Stimulated activated CD4-positive, alpha-beta T cell treated with anti-CD3 and anti-CD28 coated beads, Interleukin-2, amount 100 ng/mL, for 24 hours (primary cell): ENCODE results near the gene GAD1.
A peak's percentile ranks its signal among the peaks of the same experiment; 100 is the strongest.

Experiments
- DNase-seq, 2 donors: peaks; one replicate each; pipeline ENCODE4 v3.0.0-alpha.2; 2020

Gene GAD1

DNA sequence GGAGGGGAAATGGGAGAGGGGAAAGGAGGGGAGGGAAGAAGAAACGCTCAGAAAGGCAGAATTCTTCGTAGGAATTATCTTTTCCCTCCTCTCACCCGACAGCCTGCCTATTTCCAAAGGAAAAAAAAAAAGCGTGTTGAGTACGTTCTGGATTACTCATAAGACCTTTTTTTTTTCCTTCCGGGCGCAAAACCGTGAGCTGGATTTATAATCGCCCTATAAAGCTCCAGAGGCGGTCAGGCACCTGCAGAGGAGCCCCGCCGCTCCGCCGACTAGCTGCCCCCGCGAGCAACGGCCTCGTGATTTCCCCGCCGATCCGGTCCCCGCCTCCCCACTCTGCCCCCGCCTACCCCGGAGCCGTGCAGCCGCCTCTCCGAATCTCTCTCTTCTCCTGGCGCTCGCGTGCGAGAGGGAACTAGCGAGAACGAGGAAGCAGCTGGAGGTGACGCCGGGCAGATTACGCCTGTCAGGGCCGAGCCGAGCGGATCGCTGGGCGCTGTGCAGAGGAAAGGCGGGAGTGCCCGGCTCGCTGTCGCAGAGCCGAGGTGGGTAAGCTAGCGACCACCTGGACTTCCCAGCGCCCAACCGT is at the start of gene GAD1:
GAD1 (plus strand) TSS at position 384 of the 589 bp plus-strand sequence. CDS start 1,705 bp downstream, outside the sequence.
- peak; percentile 65 to 78 for DNase-seq

DNA sequence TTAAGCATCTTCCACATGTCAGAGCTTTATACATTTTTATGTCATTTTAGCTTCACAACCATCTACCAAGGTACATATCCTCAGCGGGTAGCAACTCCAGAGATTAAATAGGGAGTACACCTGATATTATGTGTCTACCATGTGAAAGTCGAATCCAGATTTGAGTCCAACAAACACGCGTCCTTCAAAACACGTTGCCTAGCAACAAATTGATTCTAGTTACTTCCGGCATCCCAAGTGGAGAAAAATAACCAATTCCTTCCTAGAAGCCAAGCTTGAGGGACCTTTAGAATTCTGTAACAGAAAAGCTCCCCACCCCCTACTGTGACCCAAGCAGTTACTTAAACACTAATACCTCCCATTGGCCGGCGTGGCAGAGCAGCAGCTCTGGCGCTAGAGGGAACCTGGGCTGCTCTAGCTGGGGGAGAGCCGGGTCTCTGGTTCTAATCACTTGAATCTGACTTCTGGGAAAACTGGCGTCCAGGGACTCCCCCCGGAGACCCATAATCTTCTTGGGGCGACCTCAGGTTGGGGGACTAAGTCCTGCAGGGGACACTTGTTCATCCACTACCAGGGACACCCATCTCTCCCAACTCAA is 46.6 kb upstream of the GAD1 start, which contains the start of gene ERICH2:
ERICH2 (plus strand) TSS at position 371 of the 598 bp plus-strand sequence. CDS start 304 bp downstream, outside the sequence.
- peak; percentile 26 to 43 for DNase-seq

DNA sequence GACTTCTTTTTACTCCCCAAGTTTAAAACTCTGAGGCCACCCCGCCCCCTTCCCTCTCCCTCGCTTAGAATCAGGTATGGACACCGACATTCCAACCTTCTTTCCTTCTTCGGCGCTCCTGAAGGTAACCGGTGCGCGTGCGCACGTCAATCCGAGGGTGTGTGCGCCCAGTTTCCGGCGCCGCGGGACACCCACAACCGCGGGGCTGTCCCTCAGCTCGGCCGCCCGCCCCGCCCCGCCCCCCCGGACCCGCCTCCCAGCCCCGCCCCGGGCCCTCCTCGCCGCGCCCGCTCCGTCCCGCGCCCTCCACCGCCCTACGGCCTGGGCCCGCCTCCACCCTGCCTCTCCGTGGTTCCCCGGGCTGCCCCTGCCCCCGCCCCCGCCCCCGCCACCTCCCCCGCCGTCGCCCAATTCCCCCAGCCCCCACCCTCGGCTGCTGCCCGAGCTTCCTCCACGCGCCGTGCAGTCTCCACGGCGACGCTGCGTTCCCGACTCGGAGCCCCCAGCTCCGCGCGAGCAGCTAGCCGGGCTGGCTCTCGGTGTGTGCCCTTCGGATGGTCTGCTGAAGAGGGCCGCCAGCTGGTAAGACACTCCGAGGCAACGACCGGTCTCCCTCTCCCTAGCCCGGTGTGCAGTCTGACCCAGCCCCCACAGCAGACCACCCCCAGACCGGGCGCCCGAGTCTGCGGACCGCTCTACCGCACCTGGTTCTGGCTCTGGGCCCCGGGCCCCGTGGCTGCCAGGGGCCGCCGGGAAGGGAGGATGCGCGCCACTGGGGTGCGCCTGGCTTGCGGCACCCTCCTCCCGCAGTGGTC is 45.9 kb upstream of the GAD1 start:
- peak; percentile 61 to 75 for DNase-seq

DNA sequence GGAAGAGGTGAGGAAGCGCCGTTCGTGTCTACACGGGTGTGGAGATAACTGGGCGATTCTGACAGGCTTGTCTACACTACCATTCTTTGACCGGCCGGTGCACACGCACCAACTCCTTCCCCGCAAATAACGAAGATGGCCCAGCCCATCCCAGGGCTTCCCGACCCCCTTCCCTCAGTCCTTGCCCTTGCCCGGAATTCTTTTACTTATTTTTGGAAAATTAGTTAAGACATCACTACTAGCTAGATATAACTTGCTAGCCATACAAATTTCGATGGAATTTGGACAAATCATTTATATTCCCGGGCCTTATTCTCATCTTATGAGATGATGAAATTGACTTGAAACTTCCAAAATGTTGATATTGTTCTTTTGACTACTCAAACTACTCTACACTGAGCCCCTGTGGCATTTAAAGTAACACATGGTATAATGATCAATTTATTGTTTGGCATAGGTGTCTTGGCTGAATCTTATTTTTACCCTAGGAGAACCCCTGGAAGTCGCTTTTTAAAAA is 45.2 kb upstream of the GAD1 start:
- DNase-seq, result no peak

DNA sequence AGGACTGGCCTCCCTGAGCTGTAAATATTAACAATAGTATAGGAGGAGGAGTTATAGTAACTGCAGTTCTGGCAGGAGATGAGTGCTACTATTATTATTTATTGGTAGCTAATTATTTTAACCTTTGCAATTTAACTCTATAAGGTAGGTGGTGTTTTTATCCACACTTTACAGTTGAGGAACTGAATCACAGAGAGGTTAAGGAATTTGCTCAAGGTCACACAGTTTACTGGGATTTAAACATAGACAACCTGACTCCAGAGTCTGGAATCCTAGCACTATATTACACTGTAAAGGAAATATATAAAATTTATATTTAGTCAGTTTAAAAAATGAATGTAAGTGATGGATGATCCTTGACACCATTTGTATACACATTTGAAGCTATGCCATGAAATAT is 44.4 kb upstream of the GAD1 start:
- no peak for DNase-seq

DNA sequence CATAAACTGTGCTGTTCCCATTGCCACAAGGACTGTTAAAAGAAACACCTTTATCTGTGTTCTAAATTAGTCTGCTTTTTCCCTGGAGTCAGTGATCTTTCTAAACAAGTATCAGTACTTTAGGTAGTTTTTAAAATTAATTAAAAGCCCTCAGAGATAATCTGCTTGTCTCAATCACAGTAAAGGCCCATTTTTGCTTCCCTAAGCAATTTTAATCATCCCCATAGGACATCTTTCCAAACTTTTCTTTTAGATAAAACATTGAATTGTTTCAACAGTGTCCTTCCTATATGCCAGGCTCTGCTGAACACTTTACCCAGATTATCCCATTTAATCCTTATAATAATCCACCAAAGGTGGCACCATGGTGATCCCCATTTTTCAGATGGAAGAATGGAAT is 42.6 kb upstream of the GAD1 start:
- no peak for DNase-seq

DNA sequence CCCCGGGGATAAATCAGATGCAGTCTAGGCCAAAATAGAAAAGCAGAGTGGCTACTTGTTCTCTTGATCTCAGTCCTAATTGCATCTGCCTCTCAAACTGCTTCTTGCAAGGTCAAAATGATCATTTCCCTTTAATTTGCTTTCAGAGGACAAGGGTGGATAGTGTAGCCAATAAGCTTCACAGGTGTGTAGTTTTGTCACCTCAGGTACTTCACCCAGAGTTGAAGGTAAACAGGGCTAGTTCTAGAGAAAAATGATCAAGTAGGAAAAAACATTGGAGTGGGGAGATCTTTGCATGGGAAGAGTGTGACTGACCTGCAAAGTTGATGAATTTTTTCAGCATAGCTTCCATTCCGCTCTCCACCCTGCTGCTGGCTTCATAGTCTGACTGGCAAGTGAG is 37.8 kb upstream of the GAD1 start:
- DNase-seq, result no peak

DNA sequence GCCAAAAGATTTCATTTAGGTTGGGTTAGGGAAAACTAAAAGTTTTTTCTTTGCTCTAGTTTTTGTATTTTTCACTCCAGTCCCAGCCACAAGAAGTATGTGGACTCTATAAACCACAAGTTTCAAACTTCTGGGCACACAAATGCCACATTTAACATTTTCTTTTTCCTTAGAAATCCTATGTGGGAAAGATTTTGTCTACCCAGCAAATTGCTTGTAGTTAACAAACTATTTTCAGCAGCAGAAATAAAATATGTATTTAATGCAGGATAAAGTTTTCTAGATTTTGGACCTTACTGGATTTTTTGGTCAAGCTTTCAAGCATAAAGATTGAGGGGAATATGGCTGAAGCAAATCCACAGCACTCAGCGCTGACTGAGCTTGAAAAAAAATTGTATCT is 37.4 kb upstream of the GAD1 start:
- DNase-seq, result no peak

DNA sequence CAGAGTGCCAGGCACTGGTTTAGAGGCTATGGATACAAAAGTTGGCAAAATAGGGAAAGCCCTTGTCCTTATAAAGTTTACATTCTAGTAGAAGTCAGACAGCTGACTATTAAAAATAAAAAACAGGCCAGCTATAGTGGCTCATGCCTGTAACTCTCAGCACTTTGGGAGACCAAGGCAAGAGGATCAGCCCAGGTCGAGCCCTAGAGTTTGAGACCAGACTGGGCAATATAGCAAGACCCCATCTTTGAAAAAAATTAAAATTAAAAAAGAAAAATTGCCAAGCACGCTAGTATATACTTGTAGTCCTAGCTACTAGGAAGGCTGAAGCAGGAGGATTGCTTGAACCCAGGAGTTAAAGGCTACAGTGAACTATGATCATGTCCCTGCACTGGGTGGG is 34.0 kb upstream of the GAD1 start:
- DNase-seq, result no peak

DNA sequence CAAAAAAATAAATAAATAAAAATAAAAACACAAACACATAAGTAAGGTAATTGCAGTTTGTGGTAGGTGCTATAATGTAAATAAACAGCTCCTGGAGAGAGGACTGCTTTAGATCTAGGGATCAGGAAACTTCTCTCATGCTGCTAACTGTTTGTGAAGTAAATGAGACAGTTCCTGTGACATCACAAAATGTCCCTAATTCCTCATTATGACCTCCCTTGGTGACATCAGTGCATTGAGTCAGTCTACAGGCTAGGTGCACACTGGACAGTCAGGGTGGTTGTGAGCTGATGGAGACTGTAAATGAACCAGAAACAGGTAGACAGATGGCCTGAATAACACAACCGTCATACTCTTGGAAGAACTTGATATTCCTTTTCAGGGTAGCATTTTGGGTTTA is 33.1 kb upstream of the GAD1 start:
- no peak for DNase-seq

DNA sequence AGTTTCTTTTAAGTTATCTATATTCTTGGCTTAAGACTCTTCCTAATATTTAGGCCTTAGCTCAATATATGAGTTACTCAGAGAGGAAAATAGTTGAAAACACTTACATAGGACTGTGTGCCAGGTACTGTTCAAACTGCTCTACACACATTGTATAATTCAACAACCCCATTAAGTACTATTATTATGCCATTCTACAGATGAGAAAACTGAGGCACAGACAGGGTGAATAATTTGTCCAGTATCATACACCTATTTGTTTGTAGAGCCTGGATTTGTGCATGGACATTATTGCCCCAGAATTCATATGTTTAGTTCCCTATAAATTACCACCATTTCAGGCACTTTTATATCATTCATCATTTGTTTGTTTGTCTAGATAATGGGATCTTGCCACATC is 17.7 kb upstream of the GAD1 start:
- DNase-seq, result no peak

DNA sequence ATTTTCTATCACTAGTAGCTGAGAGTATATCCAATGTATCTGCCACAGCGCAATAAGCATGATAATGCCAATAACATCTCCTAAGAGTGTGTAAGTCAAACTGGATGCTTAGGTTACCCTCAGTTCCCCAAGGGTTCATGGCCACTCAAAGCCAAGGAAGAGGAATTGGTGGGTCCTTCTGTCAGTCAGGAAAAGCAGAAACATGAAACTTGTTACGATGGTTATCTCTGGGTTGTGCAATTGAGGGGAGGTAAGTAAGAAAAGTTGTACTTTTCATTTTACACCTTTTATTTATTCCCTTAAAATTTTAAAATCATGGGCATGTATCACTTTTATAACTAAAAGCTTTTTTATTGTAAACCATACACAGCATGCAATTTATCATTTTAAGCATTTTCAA is 10.1 kb upstream of the GAD1 start:
- no peak for DNase-seq

DNA sequence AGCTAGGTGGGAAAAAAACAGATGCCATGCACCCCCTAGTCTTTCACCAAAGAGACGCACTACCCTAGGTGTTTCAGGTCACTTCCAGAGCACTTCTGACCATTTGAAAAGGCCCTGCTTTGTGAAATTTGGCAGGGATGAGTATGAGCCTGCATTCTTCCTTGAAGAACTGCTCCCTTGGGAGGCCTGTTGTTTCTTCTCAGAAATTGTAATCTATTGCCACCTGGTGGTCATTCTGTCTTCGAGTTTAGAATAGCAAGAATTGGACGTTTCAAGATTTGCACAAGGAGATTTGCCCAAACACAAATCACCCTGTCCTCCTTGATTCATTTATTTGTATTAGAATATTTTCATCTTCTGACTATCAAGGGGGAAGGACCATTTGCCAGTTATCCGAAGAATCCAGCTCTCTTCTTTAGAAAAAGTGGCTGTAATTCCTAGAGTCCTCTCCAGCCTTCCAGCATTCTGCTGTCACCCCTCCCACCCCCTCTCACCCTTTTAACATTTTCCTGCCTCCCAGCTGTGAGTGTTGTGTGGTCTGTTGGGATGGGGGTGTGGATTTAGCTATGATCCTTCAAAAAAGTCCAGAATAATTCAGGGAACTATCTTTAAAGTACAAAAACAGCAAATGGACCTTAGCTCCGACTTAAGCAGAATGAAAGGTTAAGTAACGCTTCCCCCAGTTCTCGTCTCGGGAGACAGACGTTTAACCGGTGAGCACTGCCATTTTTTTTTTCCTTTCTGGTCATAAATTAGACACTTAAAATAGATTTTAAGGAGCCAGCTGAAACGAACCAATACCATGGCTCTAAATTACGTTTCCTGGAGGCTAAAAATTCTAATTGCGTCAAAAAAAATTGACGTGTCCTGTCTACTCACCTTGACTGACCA is 3.7 kb upstream of the GAD1 start:
- no peak for DNase-seq

DNA sequence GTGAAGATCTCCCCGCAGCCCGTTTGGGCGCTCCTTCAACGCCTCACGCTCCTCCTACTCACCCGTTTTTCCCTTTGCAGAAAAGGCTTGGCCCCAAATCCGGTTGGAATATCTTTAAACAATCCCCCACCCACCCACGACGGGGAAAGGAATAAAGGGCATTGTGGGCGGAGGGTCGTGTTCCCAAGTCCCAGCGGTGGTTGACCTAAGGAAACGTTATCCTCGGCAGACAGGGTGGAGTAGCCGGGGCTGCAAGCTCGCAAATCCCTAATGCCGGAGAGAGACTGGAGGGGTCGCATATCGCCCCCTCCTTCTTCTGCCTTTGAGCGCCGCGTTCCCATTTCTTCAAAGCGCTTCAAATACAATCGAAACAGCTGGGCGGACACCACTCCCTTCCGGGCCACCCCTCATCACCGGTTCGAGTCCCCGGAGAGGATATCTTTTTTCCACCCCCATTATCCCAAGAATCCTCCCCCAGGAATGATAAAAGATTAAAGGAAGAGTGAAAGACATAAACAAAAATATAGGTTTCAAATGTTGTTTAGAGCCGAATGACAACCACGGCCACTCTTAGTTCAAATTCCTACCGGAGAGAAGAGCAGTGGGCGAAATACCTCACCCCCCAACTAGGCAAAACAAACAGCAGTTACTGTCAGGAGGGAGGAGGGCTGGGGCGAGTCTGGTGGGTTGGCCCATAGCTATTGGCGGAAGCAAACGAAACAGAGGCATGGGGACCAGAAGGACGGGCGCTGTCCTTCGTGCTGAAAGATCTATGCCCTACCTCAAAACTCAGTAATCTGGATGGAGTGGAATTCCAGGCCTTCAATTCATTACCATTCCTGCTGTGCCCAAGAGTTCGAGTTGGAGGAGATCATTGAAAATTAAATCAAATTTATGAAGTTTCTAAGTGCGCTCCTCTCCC is 2.8 kb upstream of the GAD1 start:
- DNase-seq, result no peak

DNA sequence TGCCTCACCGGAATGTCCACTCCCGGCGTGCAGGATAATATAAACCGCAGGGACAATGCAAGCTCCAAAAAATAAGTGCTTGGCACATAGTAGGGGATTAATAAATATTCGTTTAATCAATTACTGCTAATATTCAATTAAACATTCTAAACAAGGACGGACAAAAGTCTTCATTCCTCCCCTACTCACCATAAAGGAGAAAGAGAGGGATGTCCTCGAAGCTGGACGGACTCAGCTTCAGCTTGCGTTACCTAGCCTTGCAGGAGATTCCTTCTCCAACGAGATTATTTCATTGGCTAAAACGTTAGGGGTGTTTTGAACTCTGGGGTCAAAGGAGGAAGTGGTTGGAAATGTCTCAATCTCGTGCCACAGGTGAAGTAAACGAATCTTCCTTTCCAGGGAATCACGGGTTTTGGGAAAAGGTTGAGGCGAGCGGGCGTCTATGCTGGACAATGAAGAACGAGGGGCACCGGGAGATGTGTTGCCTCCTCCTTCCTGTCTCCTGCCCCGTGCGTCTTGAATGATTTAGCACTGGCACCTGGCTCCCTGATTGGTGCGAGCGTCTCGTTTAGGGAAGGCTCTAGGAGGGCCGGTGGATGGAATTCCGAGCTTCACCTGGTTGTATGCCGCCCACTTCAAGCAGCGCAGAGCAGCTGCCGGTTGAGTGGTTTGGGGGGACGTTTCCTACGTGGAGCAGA is 2.0 kb upstream of the GAD1 start:
- DNase-seq, result no peak

DNA sequence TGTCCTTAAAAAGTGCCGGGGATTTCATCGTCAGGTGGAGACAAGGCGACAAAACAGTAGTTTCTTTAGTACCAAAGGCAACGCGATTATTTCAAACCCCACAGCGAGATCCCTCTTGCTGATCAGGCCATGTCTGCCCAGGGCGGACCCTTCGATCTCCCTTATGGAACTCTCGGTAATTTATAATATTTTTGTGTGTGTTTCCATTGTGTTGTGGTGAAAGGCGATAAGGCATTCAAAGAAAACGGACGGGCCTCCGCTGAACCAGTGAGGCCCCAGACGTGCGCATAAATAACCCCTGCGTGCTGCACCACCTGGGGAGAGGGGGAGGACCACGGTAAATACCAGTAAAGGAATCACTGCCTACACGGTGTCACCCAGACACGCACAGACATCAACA is 1.4 kb upstream of the GAD1 start:
- no peak for DNase-seq

DNA sequence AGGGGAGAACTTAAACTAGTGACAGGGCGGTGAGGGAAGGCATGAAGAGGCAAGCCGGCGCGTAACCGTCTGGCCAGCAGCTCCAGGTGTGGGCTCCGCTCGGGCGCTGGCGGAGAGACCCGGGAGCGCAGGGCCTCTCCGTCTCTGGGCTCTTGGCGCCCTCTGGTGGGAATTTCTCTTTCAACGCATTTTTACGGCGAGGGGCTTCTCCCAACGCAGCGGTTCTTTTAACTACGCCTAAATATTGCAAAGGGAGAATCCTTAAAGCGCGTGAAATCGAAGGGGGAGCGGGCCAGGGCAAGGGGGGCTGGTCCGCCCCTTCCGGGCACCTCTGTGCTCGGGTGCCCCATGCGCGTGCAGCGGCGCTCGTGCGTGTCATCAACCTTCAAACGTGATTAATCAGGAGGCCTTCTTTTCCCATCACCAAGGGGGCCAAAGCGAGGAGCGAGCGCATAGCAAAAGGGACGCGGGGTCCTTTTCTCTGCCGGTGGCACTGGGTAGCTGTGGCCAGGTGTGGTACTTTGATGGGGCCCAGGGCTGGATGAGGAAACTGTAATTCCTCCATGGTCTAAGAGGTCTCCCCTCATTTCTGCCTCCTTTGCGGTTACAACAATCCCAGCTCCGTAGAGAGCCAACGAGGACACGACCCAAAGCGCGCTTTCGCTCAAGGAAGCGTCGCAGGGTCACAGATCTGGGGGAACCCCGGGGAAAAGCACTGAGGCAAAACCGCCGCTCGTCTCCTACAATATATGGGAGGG is 762 bp upstream of the GAD1 start:
- DNase-seq, result peak; percentile 73 to 76

DNA sequence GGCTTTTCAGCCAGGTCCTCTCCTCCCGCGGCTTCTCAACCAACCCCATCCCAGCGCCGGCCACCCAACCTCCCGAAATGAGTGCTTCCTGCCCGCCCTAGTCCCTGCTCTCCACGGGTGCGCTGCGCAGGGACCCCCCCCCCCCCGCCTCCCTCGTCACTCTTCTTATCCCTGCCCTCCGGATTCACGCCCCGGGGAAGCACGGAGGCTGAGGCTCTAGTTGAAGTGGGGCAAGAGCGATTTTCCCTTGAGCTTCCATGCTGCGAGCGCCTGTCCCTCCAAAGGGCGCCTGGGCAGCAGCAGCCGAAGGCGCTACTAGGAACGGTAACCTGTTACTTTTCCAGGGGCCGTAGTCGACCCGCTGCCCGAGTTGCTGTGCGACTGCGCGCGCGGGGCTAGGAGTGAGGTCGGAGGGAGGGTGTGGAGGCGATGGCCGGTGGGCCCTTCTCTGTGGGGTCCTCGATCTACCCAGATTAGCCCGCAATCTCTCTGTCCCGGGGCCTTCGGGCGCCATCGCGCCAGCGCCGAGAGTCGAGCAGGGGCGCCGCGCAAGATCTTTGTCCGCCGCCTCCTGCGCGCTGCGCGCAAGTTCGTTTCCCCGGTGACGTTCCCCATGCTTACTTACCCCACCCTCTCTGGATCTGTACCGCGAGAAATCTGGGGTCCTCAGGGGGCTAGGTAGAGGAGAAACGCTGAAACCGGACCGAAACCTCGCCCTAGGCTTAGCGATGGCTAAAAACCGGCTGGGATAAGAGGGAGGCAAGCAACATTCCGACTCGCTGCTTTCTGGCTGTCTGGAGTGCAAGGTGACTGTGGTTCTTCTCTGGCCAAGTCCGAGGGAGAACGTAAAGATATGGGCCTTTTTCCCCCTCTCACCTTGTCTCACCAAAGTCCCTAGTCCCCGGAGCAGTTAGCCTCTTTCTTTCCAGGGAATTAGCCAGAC is 677 bp downstream of the GAD1 start:
- DNase-seq, result peak in 1 of 2 donors; percentile 42
